GM23248 (cell line): ENCODE data around the gene NTNG2.

Source experiments
- EZH2 ChIP-seq: fragments of 200-600 bp; sonication (generic); IDR thresholded peaks from 2 replicates; pipeline ENCODE4 v1.6.1; 2018; ENCODE audit warnings: antibody characterized with exemption, mild to moderate bottlenecking; ENCODE audit not compliant: insufficient read depth, poor library complexity, severe bottlenecking
- EZH2phosphoT487 ChIP-seq: fragments of 200-600 bp; sonication (generic); IDR thresholded peaks from 2 replicates; pipeline ENCODE4 v1.6.1; 2018; ENCODE audit warnings: antibody characterized with exemption, moderate library complexity, mild to moderate bottlenecking, low read depth; ENCODE audit not compliant: insufficient read depth

- no peak for TF ChIP-seq EZH2
- TF ChIP-seq EZH2phosphoT487 = no peak
Measured at GRCh38 chr9:132249690-132250089, 87.8 kb downstream of the NTNG2 start.
